Prostate gland (tissue), 2 donors: ENCODE measurements around the gene DENND1B.

Experiments used
- POLR2A ChIP-seq: fragments of 450-650 bp; IDR thresholded peaks from one replicate; pipeline ENCODE4 v1.6.1; 2016; ENCODE audit warnings: antibody characterized with exemption, mild to moderate bottlenecking
- TF ChIP-seq, protein P1 (sequence below), 4 experiments: fragments of 200-600 bp in 2 of 4; fragments of 450-650 bp in 2 of 4; sonication (generic) in 2 of 4; IDR thresholded peaks; 1 replicate in 3 of 4; 2 replicates in 1 of 4; pipeline ENCODE4 v1.5.1; 2016 to 2019; ENCODE audit warnings: antibody characterized with exemption in 4 of 4, mild to moderate bottlenecking in 2 of 4, moderate library complexity in 2 of 4

DNA sequence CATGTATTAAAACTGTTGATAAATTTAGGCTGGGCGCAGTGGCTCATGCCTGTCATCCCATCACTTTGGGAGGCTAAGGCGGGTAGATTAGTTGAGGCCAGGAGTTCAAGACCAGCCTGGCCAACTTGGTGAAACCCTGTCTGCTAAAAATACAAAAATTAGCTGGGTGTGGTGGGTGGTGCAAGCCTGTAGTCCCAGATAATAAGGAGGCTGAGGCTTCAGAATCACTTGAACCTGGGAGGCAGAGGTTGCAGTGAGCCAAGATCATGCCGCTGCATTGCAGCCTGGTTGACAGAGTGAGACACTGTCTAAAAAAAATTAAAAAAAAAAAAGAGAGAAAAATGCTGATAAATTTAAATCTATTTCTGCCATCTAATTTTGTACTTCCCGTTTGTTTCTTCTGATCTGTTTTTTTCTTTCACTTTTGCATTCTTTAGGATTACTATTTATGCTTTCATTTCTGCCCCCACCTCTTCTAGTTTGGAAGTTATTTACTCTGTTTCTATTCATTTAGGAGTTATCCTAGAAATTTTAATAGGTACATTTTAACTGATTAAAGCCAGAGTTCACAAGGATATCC, 3.2 kb upstream of the DENND1B start:
- no peak for TF ChIP-seq POLR2A
- TF ChIP-seq, protein P1, sequence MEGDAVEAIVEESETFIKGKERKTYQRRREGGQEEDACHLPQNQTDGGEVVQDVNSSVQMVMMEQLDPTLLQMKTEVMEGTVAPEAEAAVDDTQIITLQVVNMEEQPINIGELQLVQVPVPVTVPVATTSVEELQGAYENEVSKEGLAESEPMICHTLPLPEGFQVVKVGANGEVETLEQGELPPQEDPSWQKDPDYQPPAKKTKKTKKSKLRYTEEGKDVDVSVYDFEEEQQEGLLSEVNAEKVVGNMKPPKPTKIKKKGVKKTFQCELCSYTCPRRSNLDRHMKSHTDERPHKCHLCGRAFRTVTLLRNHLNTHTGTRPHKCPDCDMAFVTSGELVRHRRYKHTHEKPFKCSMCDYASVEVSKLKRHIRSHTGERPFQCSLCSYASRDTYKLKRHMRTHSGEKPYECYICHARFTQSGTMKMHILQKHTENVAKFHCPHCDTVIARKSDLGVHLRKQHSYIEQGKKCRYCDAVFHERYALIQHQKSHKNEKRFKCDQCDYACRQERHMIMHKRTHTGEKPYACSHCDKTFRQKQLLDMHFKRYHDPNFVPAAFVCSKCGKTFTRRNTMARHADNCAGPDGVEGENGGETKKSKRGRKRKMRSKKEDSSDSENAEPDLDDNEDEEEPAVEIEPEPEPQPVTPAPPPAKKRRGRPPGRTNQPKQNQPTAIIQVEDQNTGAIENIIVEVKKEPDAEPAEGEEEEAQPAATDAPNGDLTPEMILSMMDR (IDR thresholded peaks at IDR 0.05): no peak
